NCI-H226 (cell line): ENCODE measurements around the gene CLEC4M.
"Not testable (repeated sequence)": the region's sequence is repeated elsewhere in the genome, so short reads cannot be mapped to it uniquely, and the experiment has no call there.

Source experiments
- DNase-seq: peaks from one replicate; pipeline ENCODE4 v3.0.0-alpha.2; 2015

Gene CLEC4M

DNA sequence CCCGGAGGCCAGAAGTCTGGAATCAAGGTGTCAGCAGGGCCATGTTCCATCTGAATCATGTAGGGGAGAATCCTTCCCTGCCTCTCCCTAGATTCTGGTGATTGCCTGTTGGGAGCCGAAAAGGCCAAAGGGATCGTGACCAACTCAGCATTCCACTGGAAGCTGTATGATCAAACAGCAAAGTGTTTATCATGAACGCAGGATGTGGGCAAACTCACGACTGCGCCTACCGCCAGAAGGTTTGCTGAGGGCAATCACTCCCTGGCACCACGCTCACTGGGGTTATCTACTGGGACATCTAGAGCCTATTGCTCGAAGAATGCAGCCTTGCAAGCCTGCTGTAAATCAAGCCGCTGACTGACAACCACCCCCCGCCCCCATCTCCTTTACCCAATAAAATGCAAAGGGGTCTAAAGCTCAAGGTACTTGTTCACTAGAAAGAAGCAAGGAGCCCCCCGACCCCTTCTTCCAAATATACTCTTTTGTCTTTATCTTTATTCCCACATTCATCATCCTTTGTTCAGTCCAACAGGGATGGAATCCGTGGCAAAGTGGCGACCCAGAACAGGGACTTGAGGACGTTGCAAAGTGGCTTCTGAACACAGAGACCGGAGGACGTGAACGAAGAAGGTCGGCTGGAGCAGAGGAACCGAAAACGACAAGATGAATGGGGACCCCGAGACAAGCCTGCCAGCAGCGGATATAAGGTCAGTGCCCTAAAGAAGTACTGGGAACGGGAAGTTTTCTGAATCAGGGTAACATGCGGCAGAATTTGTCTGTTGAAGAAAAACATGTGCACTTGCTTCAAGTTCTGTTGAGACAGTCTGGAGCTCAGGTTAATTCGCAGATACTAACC lies 16.8 kb downstream of the CLEC4M start:
- DNase-seq: no peak

- no peak for DNase-seq
Observed at GRCh38 chr19:7781157-7781556, 18.1 kb downstream of the CLEC4M start.

DNA sequence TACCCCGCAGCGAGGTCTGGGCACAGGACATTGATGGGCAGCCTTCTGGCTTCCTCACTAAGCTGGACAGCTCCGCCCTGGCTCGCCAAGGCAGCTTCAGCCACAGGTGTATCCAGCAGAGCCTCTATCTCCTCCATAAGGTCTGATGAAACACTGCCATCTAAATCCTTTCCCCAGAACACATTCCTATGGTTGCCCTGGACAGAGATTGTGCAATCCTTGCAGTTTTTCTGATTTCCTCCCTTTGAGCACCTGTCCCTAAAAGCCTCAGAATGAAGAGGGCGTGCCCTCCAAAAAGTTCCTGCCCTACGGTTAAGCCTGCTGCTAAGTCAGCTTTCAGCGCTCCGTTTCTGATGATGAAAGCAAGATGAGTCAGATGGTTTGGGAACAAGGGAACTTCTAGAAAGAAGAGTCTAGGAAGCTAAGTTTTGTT lies 21.0 kb downstream of the CLEC4M start:
- peak; percentile 86 for DNase-seq

DNA sequence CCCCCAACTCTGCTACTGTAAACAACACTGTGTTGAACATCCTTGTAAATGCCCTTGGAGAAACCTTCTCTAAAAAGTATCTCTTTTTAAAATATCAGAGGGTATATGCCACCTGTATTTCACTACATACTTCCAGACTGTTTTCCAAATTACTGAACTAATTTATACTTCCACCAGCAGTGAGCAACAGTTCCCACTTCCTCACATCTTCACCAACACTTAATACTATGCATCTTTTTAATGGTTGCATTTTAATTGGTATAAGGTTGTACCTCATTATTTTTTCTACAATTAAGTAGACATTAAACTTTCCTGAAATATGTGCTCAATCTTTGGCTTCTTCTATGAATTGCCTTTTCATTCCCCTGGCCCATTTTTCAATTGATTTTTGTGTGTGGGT lies 21.8 kb downstream of the CLEC4M start:
- DNase-seq: no peak

DNA sequence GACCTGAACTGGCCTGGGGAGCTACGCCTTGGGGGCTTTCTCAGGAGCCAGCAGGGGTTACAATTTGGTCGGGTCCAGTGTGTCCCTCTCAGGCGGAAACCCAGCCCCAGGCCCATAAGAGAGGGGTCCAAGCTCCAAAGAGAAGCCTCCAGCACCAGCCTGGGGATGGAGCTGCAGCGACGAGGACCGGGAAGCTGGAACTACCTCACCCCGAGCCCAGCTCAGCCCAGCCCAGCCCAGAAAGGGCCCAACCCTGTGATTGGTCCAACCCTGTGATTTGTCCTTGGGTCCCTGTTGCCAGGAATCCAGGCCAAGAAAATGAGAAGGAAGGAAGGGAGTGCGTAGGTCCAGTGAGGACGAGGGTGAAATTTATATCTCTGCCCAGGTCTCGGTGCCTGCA lies 24.1 kb downstream of the CLEC4M start:
- no peak for DNase-seq

- no peak for DNase-seq
Observed at GRCh38 chr19:7787602-7788177, 24.6 kb downstream of the CLEC4M start.

GRCh38 chr19:7788178-7788932 lies 25.3 kb downstream of the CLEC4M start:
- no peak for DNase-seq

- no peak for DNase-seq
Observed at GRCh38 chr19:7788933-7789323, 25.9 kb downstream of the CLEC4M start.

GRCh38 chr19:7789447-7789846 lies 26.4 kb downstream of the CLEC4M start:
- DNase-seq: no peak

- DNase-seq: no peak
Observed at GRCh38 chr19:7790416-7790815, 27.4 kb downstream of the CLEC4M start.

GRCh38 chr19:7792281-7792680 lies 29.2 kb downstream of the CLEC4M start:
- no peak for DNase-seq

DNA sequence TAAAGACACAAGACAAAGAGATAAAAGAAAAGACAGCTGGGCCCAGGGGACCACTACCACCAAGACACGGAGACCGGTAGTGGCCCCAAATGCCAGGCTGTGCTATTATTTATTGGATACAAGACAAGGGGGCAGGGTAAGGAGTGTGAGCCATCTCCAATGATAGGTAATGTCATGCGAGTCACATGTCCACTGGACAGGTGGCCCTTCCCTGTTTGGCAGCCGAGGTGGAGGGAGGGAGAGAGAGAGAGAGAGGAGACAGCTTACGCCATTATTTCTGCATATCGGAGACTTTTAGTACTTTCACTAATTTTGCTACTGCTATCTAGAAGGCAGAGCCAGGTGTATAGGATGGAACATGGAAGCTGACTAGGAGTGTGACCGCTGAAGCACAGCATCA lies 29.7 kb downstream of the CLEC4M start:
- DNase-seq: not testable (repeated sequence)

DNA sequence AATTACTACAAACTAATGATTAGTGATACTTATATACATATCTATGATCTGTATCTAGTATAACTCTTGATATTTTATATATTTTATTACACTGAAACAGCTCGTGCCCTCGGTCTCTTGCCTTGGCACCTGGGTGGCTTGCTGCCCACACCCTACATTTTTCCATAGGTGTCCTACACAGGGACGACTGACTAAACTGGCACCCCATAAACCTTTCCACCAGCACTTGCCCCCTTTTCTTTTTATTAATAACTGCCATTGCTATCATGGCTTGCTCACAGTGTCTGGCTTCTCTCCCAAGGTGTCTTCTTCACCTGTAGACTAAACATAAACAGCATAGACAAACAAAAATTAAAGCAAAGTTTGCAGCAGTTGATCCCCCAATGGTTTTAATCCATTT lies 30.4 kb downstream of the CLEC4M start:
- DNase-seq: no peak

DNA sequence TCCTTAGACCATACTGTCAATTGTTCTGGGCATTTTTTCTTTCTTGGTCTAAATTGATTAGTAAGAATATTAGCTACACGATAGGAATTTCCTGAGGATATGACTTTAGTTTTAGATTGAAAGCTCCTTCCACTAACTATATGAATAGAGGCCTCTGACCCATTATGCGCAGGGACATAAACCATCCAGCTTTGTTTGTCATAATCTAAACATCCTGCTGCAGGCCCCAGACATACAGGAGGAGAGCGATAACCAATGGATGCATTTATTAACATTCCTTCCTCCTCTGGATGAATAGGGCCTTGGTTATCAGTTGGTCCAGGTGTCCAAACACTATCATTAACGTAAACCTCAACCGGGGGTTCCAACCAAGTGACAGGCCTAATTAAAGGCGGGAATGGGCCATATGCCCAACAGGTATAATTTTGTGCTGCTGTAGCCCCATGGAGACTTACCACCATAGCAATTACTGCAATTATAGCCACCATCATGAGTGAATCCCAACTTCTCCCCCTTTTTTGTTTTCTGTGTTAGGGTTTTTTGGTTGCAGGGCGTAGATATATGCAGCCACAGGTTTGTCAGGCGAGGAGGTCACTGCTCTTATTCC lies 32.6 kb downstream of the CLEC4M start:
- DNase-seq: no peak

DNA sequence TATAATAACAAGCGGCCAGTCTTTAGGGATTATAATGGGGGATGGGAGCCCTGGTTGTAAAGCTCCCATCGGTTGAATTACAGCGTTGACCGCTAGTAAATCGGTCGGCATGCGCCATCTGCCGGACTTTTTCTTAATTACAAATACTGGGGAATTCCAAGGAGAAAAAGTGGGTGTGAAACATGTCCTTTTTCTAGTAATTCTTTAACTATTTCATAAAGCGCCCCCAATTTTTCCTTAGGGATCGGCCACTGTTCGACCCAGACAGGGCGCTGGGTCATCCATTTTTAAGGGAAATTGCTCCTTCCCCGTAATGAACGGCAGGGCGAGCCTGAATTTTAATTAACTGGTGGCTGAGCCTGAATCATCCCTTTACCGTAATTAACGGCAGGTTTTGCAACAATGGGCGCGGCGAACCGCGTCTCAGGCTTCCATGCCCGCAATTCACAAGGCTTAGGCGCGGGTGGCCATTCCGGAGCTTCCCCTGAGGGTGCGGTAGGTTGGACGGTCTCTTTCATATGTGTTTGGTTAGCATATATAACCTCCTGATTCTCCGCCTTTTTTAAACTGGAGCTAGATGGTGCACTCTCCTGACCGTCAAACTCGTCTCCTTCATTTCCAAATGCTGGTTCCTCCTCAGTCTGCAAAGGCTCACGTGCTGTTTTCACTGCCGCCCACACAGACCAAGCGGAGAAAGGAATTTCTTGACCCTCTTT lies 36.8 kb downstream of the CLEC4M start:
- peak; percentile 54 for DNase-seq

DNA sequence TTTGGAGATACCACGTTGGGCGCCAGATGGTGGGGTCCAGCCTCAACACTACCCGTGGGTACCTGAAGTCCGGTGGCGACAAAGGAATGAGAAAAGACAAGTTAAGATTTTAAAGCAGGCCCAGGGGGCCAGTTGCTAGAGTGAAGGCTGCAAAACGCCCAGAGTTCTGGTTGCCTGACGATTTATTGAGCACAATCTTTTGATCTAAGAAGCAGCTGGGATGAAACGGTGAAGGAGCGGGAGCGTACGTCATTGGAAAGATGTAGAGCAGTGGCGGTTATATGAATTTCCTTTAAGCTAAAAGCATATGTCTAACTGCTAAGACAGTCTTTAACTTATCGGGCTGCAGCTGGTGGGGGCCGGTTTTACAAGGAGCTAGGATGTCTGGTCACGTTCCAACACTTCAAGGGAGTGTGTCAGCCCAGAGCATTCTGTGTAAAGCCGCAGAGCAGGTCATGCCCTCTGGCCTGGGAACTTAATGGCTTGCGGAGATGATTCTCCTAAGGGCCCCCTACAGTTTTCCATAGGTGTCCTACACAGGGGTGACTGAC lies 38.1 kb downstream of the CLEC4M start:
- no peak for DNase-seq

DNA sequence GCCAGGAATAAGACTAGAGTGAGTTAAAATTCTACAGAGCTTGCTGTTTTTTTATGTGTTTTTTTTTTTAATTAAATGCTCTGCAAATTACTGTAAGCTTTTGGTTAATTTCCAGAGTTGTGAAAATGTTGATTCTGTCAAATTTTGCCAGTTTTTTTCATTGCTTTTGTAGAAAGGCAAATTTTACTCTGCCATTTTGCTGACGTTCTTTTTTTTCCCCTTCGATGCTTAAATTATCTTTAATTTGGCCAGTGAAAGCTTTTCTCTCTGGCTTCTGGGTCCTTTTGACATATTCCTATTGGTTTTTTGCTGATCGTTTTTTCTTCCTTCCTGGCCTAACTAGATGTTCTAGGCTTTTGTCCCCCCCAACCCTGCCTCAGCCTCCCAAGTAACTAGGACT lies 43.2 kb downstream of the CLEC4M start:
- no peak for DNase-seq

DNA sequence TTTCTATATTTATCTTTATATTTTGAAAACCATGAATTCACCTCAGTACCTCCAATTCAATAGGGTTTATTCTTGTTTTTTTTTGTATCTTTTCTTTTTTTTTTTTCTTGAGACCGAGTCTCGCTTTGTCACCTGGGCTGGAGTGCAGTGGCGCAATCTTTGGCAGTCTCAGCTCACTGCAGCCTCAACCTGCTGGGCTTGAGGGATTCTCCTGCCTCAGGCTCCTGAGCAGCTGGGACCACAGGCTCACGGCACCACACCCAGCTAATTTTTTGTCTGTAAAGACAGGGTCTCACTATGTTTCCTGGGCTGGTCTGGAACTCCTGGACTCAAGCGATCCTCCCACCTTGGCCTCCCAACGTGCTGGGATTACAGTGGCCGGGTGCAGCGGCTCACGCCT lies 43.8 kb downstream of the CLEC4M start:
- DNase-seq: no peak

DNA sequence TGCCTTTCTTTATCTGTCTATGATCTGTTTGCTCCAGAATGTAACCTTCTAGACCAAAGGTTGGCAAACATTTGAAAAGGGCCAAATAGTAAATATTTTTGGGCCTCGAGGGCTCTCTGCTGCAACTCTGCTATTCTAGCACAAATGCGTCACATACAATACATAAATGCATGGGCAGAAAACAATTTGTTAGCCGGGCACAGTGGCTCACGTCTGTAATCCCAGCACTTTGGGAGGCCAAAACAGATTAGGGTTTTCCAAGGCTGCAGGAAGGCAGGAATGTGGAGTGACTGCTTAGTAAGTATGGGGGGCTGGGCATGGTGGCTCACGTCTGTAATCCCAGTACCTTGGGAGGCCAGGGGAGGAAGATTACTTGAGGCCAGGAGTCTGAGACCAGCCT lies 45.1 kb downstream of the CLEC4M start:
- DNase-seq: no peak

GRCh38 chr19:7811989-7812388 lies 48.9 kb downstream of the CLEC4M start:
- DNase-seq: no peak

GRCh38 chr19:7815325-7815724 lies 52.3 kb downstream of the CLEC4M start:
- no peak for DNase-seq

DNA sequence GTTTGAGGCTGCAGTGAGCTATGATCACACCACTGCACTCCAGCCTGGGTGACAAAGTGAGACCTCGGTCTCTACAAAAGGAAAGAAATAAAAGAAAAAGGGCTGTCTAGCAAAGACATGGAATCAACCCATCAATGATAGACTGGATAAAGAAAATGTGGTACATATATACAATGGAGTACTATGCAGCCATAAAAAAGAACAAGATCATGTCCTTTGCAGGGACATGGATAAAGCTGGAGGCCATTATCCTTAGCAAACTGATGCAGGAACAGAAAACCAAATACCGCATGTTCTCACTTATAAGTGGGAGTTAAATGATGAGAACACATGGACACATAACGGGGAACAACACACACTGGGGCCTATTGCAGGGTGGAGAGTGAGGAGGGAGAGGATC lies 53.0 kb downstream of the CLEC4M start:
- DNase-seq: not testable (repeated sequence)

DNA sequence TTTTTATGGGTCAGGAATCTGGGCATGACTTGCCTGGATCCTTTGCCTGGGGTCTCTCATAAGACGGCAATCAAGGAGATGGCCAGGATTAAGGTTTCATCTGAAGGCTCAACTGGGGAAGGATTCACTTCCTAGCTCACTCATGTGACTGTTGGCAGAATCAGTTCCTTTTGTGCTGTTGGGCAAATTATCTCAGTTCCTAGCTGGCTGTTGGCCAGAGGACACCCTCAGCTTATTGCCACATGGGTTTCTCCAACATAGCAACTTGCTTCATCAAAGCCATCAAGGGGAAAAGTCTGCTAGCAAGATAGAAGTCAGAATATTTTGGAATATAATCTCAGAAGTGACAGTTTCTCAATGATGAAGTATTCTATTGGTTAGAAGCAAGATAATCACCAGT lies 54.8 kb downstream of the CLEC4M start:
- no peak for DNase-seq
